CD4-positive, alpha-beta T cell treated with Interferon gamma for 1 hour (primary cell): ENCODE measurements around the gene NBDY.
"Not testable (repeated sequence)": the region's sequence is repeated elsewhere in the genome, so short reads cannot be mapped to it uniquely, and the experiment has no call there.

Experiments used
- DNase-seq: peaks from one replicate; pipeline ENCODE4 v3.0.0-alpha.2; 2020

NBDY gene

DNA sequence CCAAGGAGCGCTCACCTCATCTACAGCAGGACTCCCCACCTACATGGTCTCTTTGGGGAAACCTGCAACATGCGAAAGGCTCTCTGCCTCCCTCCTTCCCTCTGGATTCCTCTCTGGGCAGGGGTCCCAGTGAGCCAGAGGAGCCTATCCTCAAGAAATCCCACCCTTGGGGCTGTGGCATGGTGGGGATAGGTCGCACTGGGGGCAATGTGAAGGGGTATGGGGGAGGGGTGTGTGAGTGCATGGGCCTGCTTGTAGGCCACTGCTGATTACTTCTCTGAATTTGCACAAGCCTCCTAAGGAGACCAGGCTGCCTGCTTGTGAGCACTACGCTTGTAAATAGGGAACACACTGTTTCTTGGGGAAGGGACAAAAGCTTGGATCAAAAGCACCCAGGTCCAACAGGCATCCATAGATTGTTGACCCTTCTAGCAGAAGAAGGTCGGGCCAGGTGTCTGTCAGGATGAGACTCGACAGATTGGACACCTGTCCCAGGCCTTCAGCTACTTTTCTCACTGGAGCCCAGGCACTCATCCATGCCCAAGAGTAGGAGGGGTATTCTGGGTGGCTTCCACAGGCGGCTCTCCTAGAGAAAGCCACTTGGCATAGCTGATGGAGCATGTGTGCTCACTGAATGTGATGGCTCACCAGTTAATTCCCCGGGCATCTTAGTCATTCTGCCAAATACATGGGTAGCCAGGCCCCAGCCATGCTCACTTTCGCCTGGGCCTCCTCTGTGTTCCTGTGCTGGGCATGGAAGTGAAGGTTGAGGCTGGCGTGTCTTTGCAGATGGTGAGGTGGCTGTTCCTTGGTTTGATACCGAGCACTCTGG lies 75.0 kb downstream of the NBDY start:
- no peak for DNase-seq

GRCh38 chrX:56804867-56805266 lies 75.8 kb downstream of the NBDY start:
- no peak for DNase-seq

DNA sequence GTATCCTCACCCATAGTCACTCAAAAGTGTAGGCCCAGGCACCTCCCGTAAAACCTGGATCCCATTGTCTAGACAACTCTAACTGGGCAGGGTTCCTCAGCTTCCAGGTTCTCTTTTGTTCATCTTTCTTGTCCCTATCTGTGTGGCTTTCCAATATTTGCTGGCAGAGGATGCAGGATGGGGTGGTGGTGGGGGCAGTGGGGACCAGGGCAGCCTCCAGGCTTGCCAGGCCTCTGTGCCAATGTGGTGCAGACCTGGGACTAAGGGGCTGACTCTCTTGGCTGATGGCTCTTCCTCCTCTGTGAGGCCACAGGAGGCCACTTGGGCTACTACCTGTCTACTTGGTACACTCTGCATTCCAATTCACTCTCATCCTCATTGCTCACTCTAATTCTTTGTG lies 76.4 kb downstream of the NBDY start:
- DNase-seq = no peak

DNA sequence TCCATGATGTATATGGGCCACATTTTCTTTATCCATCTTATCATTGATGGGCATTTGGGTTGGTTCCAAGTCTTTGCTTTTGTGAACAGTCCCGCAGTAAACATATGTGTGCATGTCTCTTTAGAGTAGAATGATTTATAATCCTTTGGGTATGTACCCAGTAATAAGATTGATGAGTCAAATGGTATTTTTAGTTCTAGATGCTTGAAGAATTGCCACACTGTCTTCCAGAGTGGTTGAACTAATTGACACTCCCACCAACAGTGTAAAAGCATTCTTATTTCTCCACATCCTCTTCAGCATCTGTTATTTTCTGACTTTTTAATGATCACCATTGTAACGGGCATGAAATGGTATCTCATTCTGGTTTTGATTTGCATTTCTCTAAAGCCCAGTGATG lies 77.1 kb downstream of the NBDY start:
- not testable (repeated sequence) for DNase-seq

GRCh38 chrX:56811599-56811998 lies 82.6 kb downstream of the NBDY start:
- no peak for DNase-seq

- no peak for DNase-seq
Measured at GRCh38 chrX:56812515-56813105, 83.6 kb downstream of the NBDY start.

DNA sequence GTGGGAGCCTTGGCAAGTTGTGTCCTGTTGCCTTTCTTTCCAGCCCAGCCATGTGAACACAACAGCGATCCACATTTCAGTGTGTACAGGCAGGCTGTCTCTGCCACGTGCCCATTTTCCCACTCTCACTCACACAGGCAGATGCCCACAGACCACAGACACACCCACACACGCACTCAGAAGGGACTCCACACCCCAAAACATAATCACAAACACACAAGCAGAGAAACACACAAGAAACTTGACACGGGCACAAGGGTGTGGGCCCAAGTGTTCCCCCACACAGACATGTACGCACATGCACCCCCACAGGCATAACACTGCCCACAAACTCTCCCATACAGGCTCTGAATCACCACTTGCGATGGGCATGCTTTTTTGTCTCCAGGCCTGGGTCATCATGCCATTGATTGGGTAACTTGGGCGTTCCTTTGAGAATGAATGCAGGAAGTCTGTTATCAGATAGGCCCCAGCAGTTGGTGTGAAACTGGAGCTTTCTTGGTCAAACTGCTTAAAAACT lies 84.3 kb downstream of the NBDY start:
- DNase-seq = peak; percentile 66

GRCh38 chrX:56817179-56817578 lies 88.1 kb downstream of the NBDY start:
- DNase-seq = no peak

- DNase-seq = no peak
Measured at GRCh38 chrX:56826020-56826419, 97.0 kb downstream of the NBDY start.

GRCh38 chrX:56833626-56834025 lies 104.6 kb downstream of the NBDY start:
- no peak for DNase-seq

DNA sequence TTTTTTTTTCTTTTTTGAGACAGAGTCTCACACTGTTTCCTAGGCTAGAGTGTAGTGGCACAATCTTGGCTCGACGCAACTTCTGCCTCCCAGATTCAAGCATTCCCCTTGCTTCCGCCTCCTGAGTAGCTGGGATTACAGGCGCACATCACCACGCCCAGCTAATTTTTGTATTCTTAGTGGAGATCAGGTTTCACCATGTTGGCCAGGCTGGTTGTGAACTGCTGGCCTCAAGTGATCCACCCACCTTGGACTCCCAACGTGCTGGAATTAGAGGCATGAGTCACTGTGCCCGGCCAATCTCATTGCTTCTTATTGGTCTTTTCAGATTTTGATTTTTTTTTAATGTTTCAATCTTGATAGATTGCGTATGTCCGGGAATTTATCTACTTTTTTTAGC lies 124.4 kb downstream of the NBDY start:
- DNase-seq = no peak

GRCh38 chrX:56857042-56857441 lies 128.0 kb downstream of the NBDY start:
- no peak for DNase-seq

- no peak for DNase-seq
Measured at GRCh38 chrX:56860888-56861287, 131.8 kb downstream of the NBDY start.
